K562 (cell line): ENCODE data around the gene SYDE1.

Source experiments
- CHD1 ChIP-seq: fragments of 200-600 bp; sonication (generic); IDR thresholded peaks from one replicate; pipeline ENCODE4 v1.6.1; 2012; ENCODE audit warnings: mild to moderate bottlenecking, moderate library complexity, low read length, inconsistent platforms
- CTCF ChIP-seq, 3 experiments: IDR thresholded peaks in 2 of 3; conservative IDR thresholded peaks in 1 of 3; 2 replicates each; pipeline ENCODE4 v1.5.1; 2011 to 2012; ENCODE audit warnings: low read length in 3 of 3, mild to moderate bottlenecking in 3 of 3, control low read depth in 2 of 3, improper control_type of control experiment in 1 of 3, inconsistent platforms in 1 of 3, low read depth in 1 of 3, mixed read lengths in 1 of 3, moderate library complexity in 1 of 3; ENCODE audit not compliant: insufficient read depth in 2 of 3
- KLF16 ChIP-seq: IDR thresholded peaks from 2 replicates; pipeline ENCODE4 v1.6.1; 2016; ENCODE audit warnings: antibody characterized with exemption
- L3MBTL2 ChIP-seq: fragments of 450-650 bp; IDR thresholded peaks from 2 replicates; pipeline ENCODE4 v1.6.1; 2016; ENCODE audit warnings: mild to moderate bottlenecking, moderate library complexity
- POLR2A ChIP-seq: fragments of 450-650 bp; conservative IDR thresholded peaks from 2 replicates; pipeline ENCODE4 v1.6.1; 2016
- SRF ChIP-seq, 2 experiments: fragments of 250-450, 450-650 bp in 1 of 2; sonication (Bioruptor Pico) in 1 of 2; sonication (generic) in 1 of 2; formaldehyde crosslinking; IDR thresholded peaks; 2 replicates each; pipeline versions ENCODE4 v1.5.0 to v1.5.1; 2020 to 2022; ENCODE audit warnings: mild to moderate bottlenecking in 1 of 2, missing genetic modification reagents in 1 of 2
- TEAD2 ChIP-seq: fragments of 450-650 bp; IDR thresholded peaks from 2 replicates; pipeline ENCODE4 v1.6.1; 2016; ENCODE audit warnings: missing genetic modification characterization, control low read depth, missing compliant biosample characterization
- ZBTB26 ChIP-seq: fragments of 450-650 bp; formaldehyde crosslinking; IDR thresholded peaks from 2 replicates; pipeline ENCODE4 v1.4.0; 2022; ENCODE audit warnings: missing genetic modification characterization
- ZBTB40 ChIP-seq, 2 experiments: fragments of 450-650 bp in 1 of 2; sonication (generic) in 1 of 2; formaldehyde crosslinking in 1 of 2; IDR thresholded peaks; 2 replicates each; pipeline versions ENCODE4 v1.7.1 to v1.9.0; 2016 to 2022; ENCODE audit warnings: inconsistent platforms in 1 of 2, mild to moderate bottlenecking in 1 of 2, missing genetic modification reagents in 1 of 2
- ZEB2 ChIP-seq: fragments of 450-650 bp; IDR thresholded peaks from 2 replicates; pipeline ENCODE4 v1.6.1; 2016
- ZFX ChIP-seq: sonication (generic); formaldehyde crosslinking; IDR thresholded peaks from 2 replicates; pipeline ENCODE4 v1.8.0; 2022; ENCODE audit warnings: mild to moderate bottlenecking, missing genetic modification reagents, moderate library complexity
- ZKSCAN8 ChIP-seq: fragments of 200-800 bp; sonication (Bioruptor generic); IDR thresholded peaks from 2 replicates; pipeline ENCODE4 v1.6.1; 2016; ENCODE audit warnings: missing genetic modification characterization, missing compliant biosample characterization
- ZNF511 ChIP-seq: sonication (generic); formaldehyde crosslinking; IDR thresholded peaks from 2 replicates; pipeline ENCODE4 v1.8.0; 2022; ENCODE audit warnings: mild to moderate bottlenecking, missing genetic modification reagents

- no peak for TF ChIP-seq ZBTB26 (CRISPR knock-in tag)
- no peak for TF ChIP-seq CTCF (IDR thresholded peaks at IDR 0.05 in 2 of 3, conservative IDR thresholded peaks at IDR 0.05 in 1 of 3; ENCODE audit: insufficient read depth in 2 of 3, low read depth in 1 of 3, low read length in 3 of 3)
- TF ChIP-seq TEAD2 (tag) = no peak
- TF ChIP-seq KLF16 = no peak
- TF ChIP-seq ZFX = no peak
- TF ChIP-seq ZEB2 = no peak
- TF ChIP-seq L3MBTL2 = no peak
- no peak for TF ChIP-seq ZNF511 (CRISPR knock-in tag)
- TF ChIP-seq ZBTB40 (IDR thresholded peaks at IDR 0.05) = no peak
- TF ChIP-seq ZBTB40 (CRISPR knock-in tag; IDR thresholded peaks at IDR 0.05) = no peak
- TF ChIP-seq CHD1 = no peak
- TF ChIP-seq ZKSCAN8 (CRISPR knock-in tag) = no peak
- no peak for TF ChIP-seq POLR2A
- TF ChIP-seq SRF (CRISPR knock-in tag; IDR thresholded peaks at IDR 0.05) = no peak
Measured at GRCh38 chr19:15081911-15082310, 25.3 kb upstream of the SYDE1 start, which contains the start of gene OR1I1.
